Measurements from ENCODE around the gene MIOS.

GRCh38 chr7:7537711-7538110, 29.0 kb upstream of the MIOS start:
- TF ChIP-seq CTCF (IDR thresholded peaks at IDR 0.05): no peak
- no peak for TF ChIP-seq POLR2AphosphoS5 (IDR thresholded peaks at IDR 0.05)
